ENCODE results near the gene TNFRSF13B.
"Not testable (repeated sequence)": the region's sequence is repeated elsewhere in the genome, so short reads cannot be mapped to it uniquely, and the experiment has no call there.

Gene TNFRSF13B

GRCh38 chr17:16928406-16929034 is 43.4 kb downstream of the TNFRSF13B start:
- no peak for DNase-seq (ENCODE audit: extremely low read depth in 1 of 2, low read depth in 1 of 2)

- DNase-seq (ENCODE audit: extremely low read depth in 1 of 2, low read depth in 1 of 2), result no peak
Measured at GRCh38 chr17:16927641-16928321, 44.1 kb downstream of the TNFRSF13B start.

GRCh38 chr17:16926571-16927451 is 45.1 kb downstream of the TNFRSF13B start:
- no peak for DNase-seq (ENCODE audit: extremely low read depth in 1 of 2, low read depth in 1 of 2)

- DNase-seq (ENCODE audit: extremely low read depth in 1 of 2, low read depth in 1 of 2), result no peak
Measured at GRCh38 chr17:16926061-16926511, 45.8 kb downstream of the TNFRSF13B start.

- DNase-seq (ENCODE audit: extremely low read depth in 1 of 2, low read depth in 1 of 2), result no peak
Measured at GRCh38 chr17:16925461-16926060, 46.4 kb downstream of the TNFRSF13B start.

GRCh38 chr17:16924696-16925440 is 47.0 kb downstream of the TNFRSF13B start:
- no peak for DNase-seq (ENCODE audit: extremely low read depth in 1 of 2, low read depth in 1 of 2)

- no peak for DNase-seq (ENCODE audit: extremely low read depth in 1 of 2, low read depth in 1 of 2)
Measured at GRCh38 chr17:16923904-16924695, 47.8 kb downstream of the TNFRSF13B start.

- DNase-seq (ENCODE audit: extremely low read depth in 1 of 2, low read depth in 1 of 2), result no peak
Measured at GRCh38 chr17:16923097-16923903, 48.6 kb downstream of the TNFRSF13B start.

GRCh38 chr17:16922386-16923096 is 49.4 kb downstream of the TNFRSF13B start:
- no peak for DNase-seq (ENCODE audit: extremely low read depth in 1 of 2, low read depth in 1 of 2)

GRCh38 chr17:16921451-16921850 is 50.5 kb downstream of the TNFRSF13B start:
- not testable (repeated sequence) for DNase-seq (ENCODE audit: extremely low read depth in 1 of 2, low read depth in 1 of 2)

- no peak for DNase-seq (ENCODE audit: extremely low read depth in 1 of 2, low read depth in 1 of 2)
Measured at GRCh38 chr17:16920628-16921020, 51.3 kb downstream of the TNFRSF13B start.

GRCh38 chr17:16919663-16920627 is 52.0 kb downstream of the TNFRSF13B start:
- no peak for DNase-seq (ENCODE audit: extremely low read depth in 1 of 2, low read depth in 1 of 2)

- DNase-seq (ENCODE audit: extremely low read depth in 1 of 2, low read depth in 1 of 2), result no peak
Measured at GRCh38 chr17:16918443-16918842, 53.5 kb downstream of the TNFRSF13B start.

- no peak for DNase-seq (ENCODE audit: extremely low read depth in 1 of 2, low read depth in 1 of 2)
Measured at GRCh38 chr17:16917671-16918394, 54.1 kb downstream of the TNFRSF13B start.

GRCh38 chr17:16916557-16916920 is 55.4 kb downstream of the TNFRSF13B start:
- DNase-seq (ENCODE audit: extremely low read depth in 1 of 2, low read depth in 1 of 2), result no peak

GRCh38 chr17:16915752-16916556 is 56.0 kb downstream of the TNFRSF13B start:
- DNase-seq (ENCODE audit: extremely low read depth in 1 of 2, low read depth in 1 of 2), result no peak
